Trophoblast cell (in vitro differentiated cells and primary cell): Measurements from ENCODE around the gene DPY19L1.
"Not testable (repeated sequence)": the region's sequence is repeated elsewhere in the genome, so short reads cannot be mapped to it uniquely, and the experiment has no call there.

Experiments
- DNase-seq, 2 donors: peaks; one replicate each; pipeline ENCODE4 v3.0.0-alpha.2; 2016
- H2AFZ ChIP-seq: 2 replicates; pipeline ENCODE4 v1.6.1; 2013; ENCODE audit warnings: low read length, moderate library complexity, mild to moderate bottlenecking; ENCODE audit not compliant: insufficient read depth, poor library complexity
- H2AK5ac ChIP-seq: 2 replicates; pipeline ENCODE4 v1.6.1; 2013; ENCODE audit warnings: mild to moderate bottlenecking, low read length
- H2BK120ac ChIP-seq: 2 replicates; pipeline ENCODE4 v1.6.1; 2013; ENCODE audit warnings: low read length, mild to moderate bottlenecking, moderate library complexity; ENCODE audit not compliant: insufficient read depth, poor library complexity
- H2BK12ac ChIP-seq: 2 replicates; pipeline ENCODE4 v1.6.1; 2013; ENCODE audit warnings: mild to moderate bottlenecking, low read length, moderate library complexity
- H2BK5ac ChIP-seq: 2 replicates; pipeline ENCODE4 v1.6.1; 2013; ENCODE audit warnings: low read length, low read depth, moderate library complexity, mild to moderate bottlenecking; ENCODE audit not compliant: poor library complexity
- H3K14ac ChIP-seq: 2 replicates; pipeline ENCODE4 v1.6.1; 2013; ENCODE audit warnings: mild to moderate bottlenecking, low read length
- H3K18ac ChIP-seq: 2 replicates; pipeline ENCODE4 v1.6.1; 2013; ENCODE audit warnings: mild to moderate bottlenecking, low read length
- H3K23ac ChIP-seq: 2 replicates; pipeline ENCODE4 v1.6.1; 2013; ENCODE audit warnings: low read length
- H3K27ac ChIP-seq: 2 replicates; pipeline ENCODE4 v1.5.1; 2013; ENCODE audit warnings: low read depth, mild to moderate bottlenecking, inconsistent platforms, low read length, moderate library complexity
- H3K27me3 ChIP-seq: 2 replicates; pipeline ENCODE4 v1.6.1; 2013; ENCODE audit warnings: inconsistent platforms, mild to moderate bottlenecking, low read length, moderate library complexity; ENCODE audit not compliant: insufficient read depth
- H3K36me3 ChIP-seq, 2 experiments: 1 replicate in 1 of 2; 2 replicates in 1 of 2; pipeline ENCODE4 v1.6.1; 2013; ENCODE audit warnings: low read length in 2 of 2, mild to moderate bottlenecking in 2 of 2, moderate library complexity in 1 of 2; ENCODE audit not compliant: insufficient read depth in 2 of 2, control insufficient read depth in 1 of 2
- H3K4ac ChIP-seq: 2 replicates; pipeline ENCODE4 v1.6.1; 2013; ENCODE audit warnings: low read depth, mild to moderate bottlenecking, low read length, moderate library complexity
- H3K4me1 ChIP-seq, 2 experiments: 1 replicate in 1 of 2; 2 replicates in 1 of 2; pipeline ENCODE4 v1.6.1; 2013; ENCODE audit warnings: low read length in 2 of 2, mild to moderate bottlenecking in 2 of 2, moderate library complexity in 1 of 2; ENCODE audit not compliant: insufficient read depth in 2 of 2, control insufficient read depth in 1 of 2
- H3K4me2 ChIP-seq: 2 replicates; pipeline ENCODE4 v1.6.1; 2013; ENCODE audit warnings: inconsistent platforms, mild to moderate bottlenecking, low read length, moderate library complexity
- H3K4me3 ChIP-seq: 2 replicates; pipeline ENCODE4 v1.5.1; 2013; ENCODE audit warnings: mild to moderate bottlenecking, low read depth, low read length, inconsistent platforms
- H3K79me1 ChIP-seq: one replicate; pipeline ENCODE4 v1.6.1; 2013; ENCODE audit warnings: low read length
- H3K79me2 ChIP-seq: 2 replicates; pipeline ENCODE4 v1.6.1; 2013; ENCODE audit warnings: low read length, mild to moderate bottlenecking; ENCODE audit not compliant: control insufficient read depth, insufficient read depth, poor library complexity
- H3K9ac ChIP-seq: 2 replicates; pipeline ENCODE4 v1.6.1; 2013; ENCODE audit warnings: mild to moderate bottlenecking, low read length
- H3K9me3 ChIP-seq: 2 replicates; pipeline ENCODE4 v1.6.1; 2013; ENCODE audit warnings: low read depth, mild to moderate bottlenecking, control low read depth, inconsistent platforms, low read length; ENCODE audit not compliant: insufficient read depth
- H4K12ac ChIP-seq: 2 replicates; pipeline ENCODE4 v1.6.1; 2013; ENCODE audit warnings: low read depth, mild to moderate bottlenecking, low read length, moderate library complexity
- H4K8ac ChIP-seq: 2 replicates; pipeline ENCODE4 v1.6.1; 2013; ENCODE audit warnings: low read depth, mild to moderate bottlenecking, low read length, moderate library complexity
- H4K91ac ChIP-seq: one replicate; pipeline ENCODE4 v1.6.1; 2013; ENCODE audit warnings: low read depth, mild to moderate bottlenecking, low read length, moderate library complexity
- WGBS: extraction: QIAGEN DNeasy Blood & Tissue Kit; methylation state at CpG from one replicate; pipeline ENCODE4 v1.1.7; 2013; ENCODE audit warnings: missing lambda C conversion rate; ENCODE audit not compliant: insufficient read length, insufficient coverage; ENCODE audit errors: extremely low coverage; 5-methylcytosine and 5-hydroxymethylcytosine counted together

The DPY19L1 gene

GRCh38 chr7:34949361-34949760 is 87.9 kb downstream of the DPY19L1 start:
- Histone ChIP-seq H3K18ac (no peak overlapping the region), H2BK5ac (no peak overlapping the region), H3K9ac (no peak overlapping the region), H3K9me3 (no peaks in the 10 kb centered on the region), H3K79me2 (no peaks in the 10 kb centered on the region), H3K14ac (no peak overlapping the region), H3K79me1 (no peaks in the 10 kb centered on the region), H3K4me1 (peaks cover 0 to 2% of the 10 kb centered on the region in 2 experiments), H4K91ac (no peak overlapping the region), H3K27me3 (no peaks in the 10 kb centered on the region), H2BK12ac (no peak overlapping the region), H3K4me3 (no peak overlapping the region), H3K27ac (no peak overlapping the region), H3K4ac (no peak overlapping the region), H3K4me2 (no peak overlapping the region), H2BK120ac (no peak overlapping the region), H2AFZ (no peak overlapping the region), H4K8ac (no peak overlapping the region), H3K36me3 (no peaks in the 10 kb centered on the region), H3K23ac (no peak overlapping the region), H2AK5ac (no peak overlapping the region), H4K12ac (no peak overlapping the region)
- DNase-seq: no peak

GRCh38 chr7:34947427-34947826 is 89.9 kb downstream of the DPY19L1 start:
- not testable (repeated sequence) for H4K91ac ChIP-seq

GRCh38 chr7:34946486-34946885 is 90.8 kb downstream of the DPY19L1 start:
- Histone ChIP-seq H3K9me3 (no peaks in the 10 kb centered on the region), H2BK120ac (no peak overlapping the region), H3K23ac (no peak overlapping the region), H4K8ac (no peak overlapping the region), H3K79me2 (no peaks in the 10 kb centered on the region), H3K36me3 (no peaks in the 10 kb centered on the region), H2BK5ac (no peak overlapping the region), H2AK5ac (no peak overlapping the region), H3K4ac (no peak overlapping the region), H3K4me3 (no peak overlapping the region), H4K12ac (no peak overlapping the region), H4K91ac (no peak overlapping the region), H3K27ac (no peak overlapping the region), H3K27me3 (no peaks in the 10 kb centered on the region), H3K9ac (peak overlapping the region; percentile 58), H3K79me1 (no peaks in the 10 kb centered on the region), H2AFZ (no peak overlapping the region), H3K14ac (no peak overlapping the region), H3K4me1 (no peaks in the 10 kb centered on the region), H3K4me2 (no peak overlapping the region), H3K18ac (no peak overlapping the region), H2BK12ac (no peak overlapping the region)
- no CpG with 5 or more reads among the region's 4 CpGs for WGBS
- peak; percentile 62 to 82 for DNase-seq

More at GRCh38 chr7:34947427-34947826, 89.9 kb downstream of the DPY19L1 start:
- H3K4ac ChIP-seq, H3K27me3 ChIP-seq, H2BK5ac ChIP-seq, H3K4me3 ChIP-seq, H2BK12ac ChIP-seq, H3K27ac ChIP-seq, H3K23ac ChIP-seq, H4K12ac ChIP-seq, H2BK120ac ChIP-seq, H2AK5ac ChIP-seq, H3K79me1 ChIP-seq, H3K79me2 ChIP-seq, H4K8ac ChIP-seq, H3K14ac ChIP-seq, H3K9ac ChIP-seq, DNase-seq, H2AFZ ChIP-seq, H3K9me3 ChIP-seq, H3K36me3 ChIP-seq, H3K4me1 ChIP-seq, H3K4me2 ChIP-seq, H3K18ac ChIP-seq: not testable (repeated sequence)
- WGBS: no CpG with 5 or more reads among the region's 2 CpGs

- H2BK12ac ChIP-seq, H3K36me3 ChIP-seq, H3K9me3 ChIP-seq, H2BK120ac ChIP-seq, H3K4me1 ChIP-seq, H3K79me1 ChIP-seq, H2AFZ ChIP-seq, H4K91ac ChIP-seq, H3K79me2 ChIP-seq, H2AK5ac ChIP-seq, H4K12ac ChIP-seq, H3K14ac ChIP-seq, H3K4me2 ChIP-seq, H3K27ac ChIP-seq, H3K9ac ChIP-seq, H2BK5ac ChIP-seq, H3K18ac ChIP-seq, H3K23ac ChIP-seq, H3K27me3 ChIP-seq, H3K4ac ChIP-seq, H4K8ac ChIP-seq, H3K4me3 ChIP-seq: not testable (repeated sequence)
- peak; percentile 68 to 87 for DNase-seq
- 100% methylated on average over 2 of the region's 7 CpGs for WGBS
Observed at GRCh38 chr7:34945894-34946477, 91.3 kb downstream of the DPY19L1 start.
